HG02588 (cell line): Measurements from ENCODE around the gene ETHE1.

ENCODE experiments used
- ATAC-seq: cut with Tn5 transposase; IDR thresholded peaks from one replicate; pipeline ENCODE4 v1.9.1; 2021; ENCODE audit warnings: mild to moderate bottlenecking, moderate library complexity; ENCODE audit not compliant: unreplicated experiment

ETHE1 gene

GRCh38 chr19:43468354-43469159, 58.4 kb downstream of the ETHE1 start:
- ATAC-seq, result no peak

GRCh38 chr19:43467730-43468129, 59.3 kb downstream of the ETHE1 start:
- ATAC-seq, result no peak

GRCh38 chr19:43467276-43467675, 59.7 kb downstream of the ETHE1 start:
- ATAC-seq, result no peak

- no peak for ATAC-seq
Measured at GRCh38 chr19:43466793-43467192, 60.2 kb downstream of the ETHE1 start.

- no peak for ATAC-seq
Measured at GRCh38 chr19:43465468-43466120, 61.4 kb downstream of the ETHE1 start, which contains the start of gene LYPD3. TSS of gene LYPD3 (minus strand) at chr19:43465608. CDS start at chr19:43465571, 37 bp downstream.

GRCh38 chr19:43464134-43464775, 62.7 kb downstream of the ETHE1 start:
- peak; percentile 38 for ATAC-seq

- peak; percentile 81 for ATAC-seq
Measured at GRCh38 chr19:43463381-43464133, 63.4 kb downstream of the ETHE1 start.

- no peak for ATAC-seq
Measured at GRCh38 chr19:43462785-43463380, 64.1 kb downstream of the ETHE1 start.

GRCh38 chr19:43462383-43462782, 64.6 kb downstream of the ETHE1 start:
- no peak for ATAC-seq

- no peak for ATAC-seq
Measured at GRCh38 chr19:43461303-43461702, 65.7 kb downstream of the ETHE1 start.

GRCh38 chr19:43460362-43461016, 66.5 kb downstream of the ETHE1 start:
- ATAC-seq, result no peak

- no peak for ATAC-seq
Measured at GRCh38 chr19:43457809-43458208, 69.2 kb downstream of the ETHE1 start.
